HepG2 (cell line): ENCODE data around the gene SEMA6B. TPM values are rescaled to one million over a fixed set of nuclear protein-coding genes. Genes with fewer than 3 reads are reported as not detected.
A peak's percentile ranks its signal among the peaks of the same experiment; 100 is the strongest.

Experiments
- AGO2 ChIP-seq: fragments of 200-400 bp; formaldehyde crosslinking; optimal IDR thresholded peaks from 2 replicates; pipeline ENCODE3; 2017; ENCODE audit warnings: mild to moderate bottlenecking, low read depth, low read length, moderate library complexity
- ARNT2 ChIP-seq: sonication (generic); formaldehyde crosslinking; IDR thresholded peaks from 2 replicates; pipeline ENCODE4 v1.8.0; 2022; ENCODE audit warnings: mild to moderate bottlenecking, low read depth, missing genetic modification reagents, moderate library complexity
- HNF4A ChIP-seq: sonication (generic); formaldehyde crosslinking; IDR thresholded peaks from 2 replicates; pipeline ENCODE4 v1.4.0; 2020; ENCODE audit warnings: missing genetic modification reagents
- HNRNPL ChIP-seq: fragments of 200-400 bp; formaldehyde crosslinking; IDR thresholded peaks from 2 replicates; pipeline ENCODE4 v1.6.1; 2017; ENCODE audit warnings: mild to moderate bottlenecking, low read depth, low read length
- NAIF1 ChIP-seq: sonication (generic); formaldehyde crosslinking; IDR thresholded peaks from 2 replicates; pipeline ENCODE4 v1.5.0; 2020; ENCODE audit warnings: mild to moderate bottlenecking, missing genetic modification reagents, borderline replicate concordance
- SETDB1 ChIP-seq: sonication (generic); formaldehyde crosslinking; IDR thresholded peaks from 2 replicates; pipeline ENCODE4 v1.5.1; 2020; ENCODE audit warnings: missing genetic modification reagents, mild to moderate bottlenecking, borderline replicate concordance
- TRIM22 ChIP-seq: fragments of 450-650 bp; IDR thresholded peaks from 2 replicates; pipeline ENCODE4 v1.6.1; 2017
- YEATS4 ChIP-seq: sonication (generic); formaldehyde crosslinking; IDR thresholded peaks from 2 replicates; pipeline ENCODE4 v1.4.0; 2020; ENCODE audit warnings: missing genetic modification reagents, borderline replicate concordance
- ZBTB20 ChIP-seq: sonication (generic); formaldehyde crosslinking; IDR thresholded peaks from 2 replicates; pipeline ENCODE4 v1.8.1; 2023; ENCODE audit warnings: missing genetic modification reagents, low read depth, mild to moderate bottlenecking, borderline replicate concordance
- ZNF101 ChIP-seq: sonication (generic); formaldehyde crosslinking; IDR thresholded peaks from 2 replicates; pipeline ENCODE4 v1.4.0; 2020; ENCODE audit warnings: mild to moderate bottlenecking, low read depth, missing genetic modification reagents, borderline replicate concordance
- ZNF276 ChIP-seq: sonication (generic); formaldehyde crosslinking; IDR thresholded peaks from 2 replicates; pipeline ENCODE4 v1.4.0; 2020; ENCODE audit warnings: mild to moderate bottlenecking, low read depth, missing genetic modification reagents
- ZNF687 ChIP-seq: sonication (generic); formaldehyde crosslinking; IDR thresholded peaks from 2 replicates; pipeline ENCODE4 v1.5.1; 2020; ENCODE audit warnings: mild to moderate bottlenecking, missing genetic modification reagents, moderate library complexity
- polyA plus RNA-seq, 8 experiments: library from polyadenylated mRNA; depleted of rRNA in 3 of 8; stranded (reverse) in 7 of 8; unstranded in 1 of 8; fragments of >200 nt; fragmentation: Illumina TruSeq in 4 of 8; extraction: Trizol in 4 of 8; gene quantifications; 2 replicates each; pipeline versions ENCODE4 v1.2.1 to v1.2.3, GENCODE V29; 2011 to 2016; ENCODE audit warnings: low read depth in 4 of 8, missing spikeins in 1 of 8, mixed read lengths in 1 of 8; ENCODE audit not compliant: insufficient read depth in 1 of 8
- total RNA-seq, 5 experiments: library from RNA; depleted of rRNA; stranded (reverse); fragments of >200 nt; fragmentation: Illumina TruSeq; extraction: Trizol; gene quantifications; 2 replicates each; pipeline ENCODE4 v1.2.3, GENCODE V29; 2016; ENCODE audit warnings: low read depth in 1 of 5

Gene SEMA6B
- total and polyA plus RNA-seq, 2 of the 13 experiments (the other 11 are each of a cell fraction or from before 2014, with no cell fraction given), result 45.5 to 67.1 TPM

GRCh38 chr19:4542896-4543841 is 16.3 kb downstream of the SEMA6B start (continued):
- peak; percentile 1; the same call in 1 of the 2 replicates for TF ChIP-seq ZNF687
- TF ChIP-seq HNF4A (CRISPR knock-in tag), result no peak
- TF ChIP-seq ZNF276 (CRISPR knock-in tag), result no peak
- no peak for TF ChIP-seq ARNT2 (CRISPR knock-in tag)
- TF ChIP-seq HNRNPL, result peak; percentile 73; the same call in 1 of the 2 replicates
- TF ChIP-seq AGO2, result peak; percentile 52
- TF ChIP-seq SETDB1, result no peak
- TF ChIP-seq ZBTB20 (CRISPR knock-in tag), result no peak
- TF ChIP-seq NAIF1, result no peak
- TF ChIP-seq ZNF101 (CRISPR knock-in tag), result no peak
- TF ChIP-seq YEATS4 (CRISPR knock-in tag), result no peak
- TF ChIP-seq TRIM22, result no peak
- TF ChIP-seq, all 625 proteins: peak for 4
